ENCODE data around the gene GPR139. TPM values are rescaled to one million over a fixed set of nuclear protein-coding genes. Genes with fewer than 3 reads are reported as not detected.

The GPR139 gene
- total RNA-seq, 1 donor from 2014 or later, result not detected

DNA sequence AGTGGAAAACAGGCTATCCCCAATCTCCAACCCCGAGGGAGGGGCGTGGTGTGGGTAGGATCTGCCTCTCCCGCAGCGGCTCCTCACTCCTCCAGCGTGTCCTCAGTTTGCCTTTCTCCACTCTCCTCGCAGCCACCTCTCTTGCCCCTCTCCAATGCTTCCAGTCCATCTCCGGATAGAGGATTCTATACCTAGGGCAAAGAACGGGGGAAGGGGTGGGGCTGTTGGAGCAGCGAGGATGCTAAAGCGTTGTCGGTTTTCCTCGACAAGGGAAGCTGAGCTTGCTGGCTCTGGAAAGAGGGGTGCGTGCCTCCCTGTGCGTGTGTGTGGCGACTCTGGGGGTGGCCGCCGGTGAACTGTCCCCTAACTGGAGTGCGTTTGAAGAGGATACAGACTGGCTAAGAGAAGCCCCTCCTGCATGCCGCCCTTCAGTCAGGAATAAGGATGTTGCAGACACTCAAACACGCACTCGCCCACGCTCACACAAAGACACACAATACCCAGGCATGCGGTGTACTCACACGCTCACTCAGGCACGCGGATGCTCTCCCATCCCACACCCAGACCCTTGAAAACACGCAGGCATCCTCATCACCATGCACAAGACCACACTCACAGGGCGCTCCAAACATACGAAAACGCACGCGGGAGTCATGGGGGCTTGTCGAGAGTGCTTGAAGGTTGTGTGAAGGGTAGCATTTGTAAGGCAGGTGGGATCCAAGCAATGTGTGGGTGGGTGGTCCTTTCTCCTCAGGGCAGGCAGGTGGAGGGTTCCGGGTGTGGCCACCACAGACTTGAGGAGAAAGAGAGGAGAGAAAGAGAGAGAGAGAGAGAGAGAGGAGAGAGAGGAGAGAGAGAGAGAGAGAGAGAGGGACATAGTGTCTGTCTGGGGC, 655 bp upstream of the GPR139 start:
- no peak for DNase-seq (ENCODE audit: extremely low spot score in 2 of 2)
- TF ChIP-seq POLR2A (IDR thresholded peaks at IDR 0.05) (no peak), POLR2AphosphoS5 (IDR thresholded peaks at IDR 0.05; ENCODE audit: insufficient read depth in 1 of 2, low read depth in 1 of 2) (no peak)
- TF ChIP-seq, protein P1, sequence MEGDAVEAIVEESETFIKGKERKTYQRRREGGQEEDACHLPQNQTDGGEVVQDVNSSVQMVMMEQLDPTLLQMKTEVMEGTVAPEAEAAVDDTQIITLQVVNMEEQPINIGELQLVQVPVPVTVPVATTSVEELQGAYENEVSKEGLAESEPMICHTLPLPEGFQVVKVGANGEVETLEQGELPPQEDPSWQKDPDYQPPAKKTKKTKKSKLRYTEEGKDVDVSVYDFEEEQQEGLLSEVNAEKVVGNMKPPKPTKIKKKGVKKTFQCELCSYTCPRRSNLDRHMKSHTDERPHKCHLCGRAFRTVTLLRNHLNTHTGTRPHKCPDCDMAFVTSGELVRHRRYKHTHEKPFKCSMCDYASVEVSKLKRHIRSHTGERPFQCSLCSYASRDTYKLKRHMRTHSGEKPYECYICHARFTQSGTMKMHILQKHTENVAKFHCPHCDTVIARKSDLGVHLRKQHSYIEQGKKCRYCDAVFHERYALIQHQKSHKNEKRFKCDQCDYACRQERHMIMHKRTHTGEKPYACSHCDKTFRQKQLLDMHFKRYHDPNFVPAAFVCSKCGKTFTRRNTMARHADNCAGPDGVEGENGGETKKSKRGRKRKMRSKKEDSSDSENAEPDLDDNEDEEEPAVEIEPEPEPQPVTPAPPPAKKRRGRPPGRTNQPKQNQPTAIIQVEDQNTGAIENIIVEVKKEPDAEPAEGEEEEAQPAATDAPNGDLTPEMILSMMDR (IDR thresholded peaks at IDR 0.05), result no peak
- no peak overlapping the region for H3K4me3 ChIP-seq
- H3K27me3 ChIP-seq, result peaks cover 6% of the 10 kb centered on the region
- no peak overlapping the region for H3K27ac ChIP-seq
- intact Hi-C loops (cut with DNase I), result no loop called here
- no peaks in the 10 kb centered on the region for H3K9me3 ChIP-seq
- H3K4me1 ChIP-seq, result no peaks in the 10 kb centered on the region
- H3K36me3 ChIP-seq, result no peaks in the 10 kb centered on the region

DNA sequence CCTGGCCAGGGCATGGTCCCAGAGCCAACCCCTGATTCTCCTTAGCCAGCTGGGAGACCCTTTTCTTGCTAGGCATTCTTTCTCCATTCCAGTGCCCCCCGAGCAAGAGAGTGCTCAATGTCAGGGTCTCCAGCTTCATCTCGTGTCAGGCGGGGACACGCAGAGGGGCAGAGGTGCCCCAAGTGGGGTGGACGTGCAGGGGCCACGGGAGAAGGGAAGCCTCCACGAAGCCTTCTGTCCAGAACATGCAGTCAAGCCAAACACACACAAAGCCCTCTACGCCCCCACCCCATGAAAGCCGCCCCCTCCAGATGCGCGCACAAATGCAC, 852 bp downstream of the GPR139 start:
- H3K9me3 ChIP-seq, result no peaks in the 10 kb centered on the region
- intact Hi-C loops (cut with DNase I), result no loop called here
- peaks cover 6% of the 10 kb centered on the region for H3K27me3 ChIP-seq
- no peaks in the 10 kb centered on the region for H3K36me3 ChIP-seq
- TF ChIP-seq POLR2AphosphoS5 (IDR thresholded peaks at IDR 0.05; ENCODE audit: insufficient read depth in 1 of 2, low read depth in 1 of 2) (no peak), POLR2A (IDR thresholded peaks at IDR 0.05) (no peak)
- TF ChIP-seq, protein P1 (IDR thresholded peaks at IDR 0.05), result no peak
- H3K4me3 ChIP-seq, result no peak overlapping the region
- DNase-seq (ENCODE audit: extremely low spot score in 2 of 2), result peak in 1 of 2 donors; percentile 72
- no peak overlapping the region for H3K27ac ChIP-seq
- no peaks in the 10 kb centered on the region for H3K4me1 ChIP-seq

DNA sequence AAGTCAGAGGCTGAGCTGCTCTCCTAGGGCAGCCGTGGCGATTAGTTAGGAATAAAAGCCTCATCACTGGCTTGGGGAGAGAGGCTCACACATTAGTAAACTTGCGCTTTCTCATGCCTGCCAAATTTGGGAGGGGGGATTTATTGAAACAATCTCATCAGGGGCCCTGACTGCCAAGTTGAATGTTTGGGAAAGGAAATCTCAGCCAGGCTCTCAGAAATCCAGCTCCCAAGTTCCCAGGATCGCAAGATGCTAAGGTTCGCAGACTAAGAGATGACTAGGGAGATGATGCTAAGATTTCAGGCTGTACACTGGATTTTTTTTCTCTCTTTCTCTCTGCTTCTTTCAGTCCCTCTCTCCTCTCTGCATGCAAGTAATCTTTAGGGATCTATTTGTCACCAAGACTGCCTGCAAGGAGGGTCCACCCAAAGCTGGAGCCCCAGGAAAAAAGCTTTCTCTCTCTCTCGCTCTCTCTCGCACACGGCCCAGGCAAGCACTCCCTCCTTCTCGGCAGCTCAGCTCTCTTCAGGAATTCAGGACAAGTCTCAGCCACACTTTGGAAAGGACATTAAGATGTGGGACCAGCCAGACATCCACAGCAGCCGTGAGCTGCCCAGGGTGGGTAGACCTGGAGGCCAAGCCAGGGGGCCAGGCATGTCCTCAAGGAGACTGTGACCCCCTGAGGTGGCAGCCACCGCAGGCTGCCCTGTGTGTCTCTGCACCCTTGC, 1.4 kb downstream of the GPR139 start:
- Histone ChIP-seq H3K27ac (no peak overlapping the region), H3K27me3 (peaks cover 6% of the 10 kb centered on the region)

DNA sequence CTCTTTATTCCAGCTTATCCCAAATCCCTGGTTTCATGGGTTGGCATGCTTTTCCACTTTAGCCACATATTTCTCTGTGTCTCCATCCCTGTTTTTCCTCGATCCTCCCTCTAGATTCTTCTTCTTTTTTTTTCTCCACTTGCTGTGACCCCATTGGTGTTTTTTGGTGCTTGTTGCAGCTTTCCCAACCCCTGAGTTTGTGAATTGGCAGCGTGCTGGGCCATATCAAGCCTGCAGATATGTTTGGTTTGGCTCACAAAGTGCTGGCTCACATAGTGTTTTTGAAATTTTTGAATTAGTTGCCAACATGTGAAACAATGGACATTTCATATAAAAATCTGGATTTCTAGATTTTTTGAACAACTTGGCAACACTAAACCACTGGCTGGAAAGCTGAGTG, 8.8 kb downstream of the GPR139 start:
- H3K9me3 ChIP-seq, result no peaks in the 10 kb centered on the region
- no peak for DNase-seq (ENCODE audit: extremely low spot score in 2 of 2)
- TF ChIP-seq POLR2A (IDR thresholded peaks at IDR 0.05) (no peak), POLR2AphosphoS5 (IDR thresholded peaks at IDR 0.05; ENCODE audit: insufficient read depth in 1 of 2, low read depth in 1 of 2) (no peak)
- TF ChIP-seq, protein P1 (IDR thresholded peaks at IDR 0.05), result no peak
- intact Hi-C loops (cut with DNase I), result no loop called here
- H3K27me3 ChIP-seq, result no peaks in the 10 kb centered on the region
- H3K4me3 ChIP-seq, result no peak overlapping the region
- no peaks in the 10 kb centered on the region for H3K36me3 ChIP-seq
- no peak overlapping the region for H3K27ac ChIP-seq
- no peaks in the 10 kb centered on the region for H3K4me1 ChIP-seq

More for the DNA sequence above, 1.4 kb downstream of the GPR139 start:
- DNase-seq (ENCODE audit: extremely low spot score in 2 of 2), result peak in 1 of 2 donors; percentile 81
- intact Hi-C loops (cut with DNase I), result no loop called here
- no peak overlapping the region for H3K4me3 ChIP-seq
- no peaks in the 10 kb centered on the region for H3K4me1 ChIP-seq
- no peaks in the 10 kb centered on the region for H3K9me3 ChIP-seq
- TF ChIP-seq POLR2AphosphoS5 (IDR thresholded peaks at IDR 0.05; ENCODE audit: insufficient read depth in 1 of 2, low read depth in 1 of 2) (no peak), POLR2A (IDR thresholded peaks at IDR 0.05) (no peak)
- TF ChIP-seq, protein P1 (IDR thresholded peaks at IDR 0.05), result no peak
- no peaks in the 10 kb centered on the region for H3K36me3 ChIP-seq
